Astrocyte of the spinal cord (primary cell): Measurements from ENCODE around the gene PACS1.
"Not testable (repeated sequence)": the region's sequence is repeated elsewhere in the genome, so short reads cannot be mapped to it uniquely, and the experiment has no call there.

Experiments used
- DNase-seq: peaks from one replicate; pipeline ENCODE4 v3.0.0; 2011; ENCODE audit warnings: low read depth, low spot score
- H3K4me3 ChIP-seq: 2 replicates; pipeline ENCODE4 v1.5.1; 2011; ENCODE audit warnings: low read depth, mild to moderate bottlenecking, low read length, moderate library complexity
- in situ Hi-C: cut with HindIII; loops from 2 replicates; pipeline ENCODE4 v1.10.0; 2017; ENCODE audit warnings: low sequenced_read_pairs
- TF ChIP-seq, protein P1 (sequence below): IDR thresholded peaks from 2 replicates; pipeline ENCODE4 v1.5.1; 2012; ENCODE audit warnings: low read depth, mild to moderate bottlenecking, low read length, inconsistent platforms

The PACS1 gene

DNA sequence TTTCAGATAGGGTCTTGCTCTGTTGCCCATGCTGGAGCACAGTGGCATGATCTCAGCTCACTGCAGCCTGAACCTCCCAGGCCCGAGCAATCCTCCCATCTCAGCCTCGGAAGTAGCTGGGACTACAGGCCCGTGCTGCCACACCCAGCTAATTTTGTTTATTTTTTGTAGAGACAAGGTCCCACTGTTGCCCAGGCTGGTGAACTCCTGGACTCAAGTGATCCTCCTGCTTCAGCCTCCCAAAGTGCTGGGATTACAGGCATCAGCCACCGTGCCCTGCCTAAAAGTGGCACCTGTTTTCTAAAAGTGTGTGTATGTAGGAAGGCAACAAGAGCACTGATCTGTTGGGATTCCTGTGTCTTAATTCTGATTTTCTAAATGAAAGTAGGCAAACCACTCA lies 20.2 kb downstream of the PACS1 start:
- no peak for DNase-seq
- no peak overlapping the region for H3K4me3 ChIP-seq
- in situ Hi-C loops = no loop called here
- TF ChIP-seq, protein P1, sequence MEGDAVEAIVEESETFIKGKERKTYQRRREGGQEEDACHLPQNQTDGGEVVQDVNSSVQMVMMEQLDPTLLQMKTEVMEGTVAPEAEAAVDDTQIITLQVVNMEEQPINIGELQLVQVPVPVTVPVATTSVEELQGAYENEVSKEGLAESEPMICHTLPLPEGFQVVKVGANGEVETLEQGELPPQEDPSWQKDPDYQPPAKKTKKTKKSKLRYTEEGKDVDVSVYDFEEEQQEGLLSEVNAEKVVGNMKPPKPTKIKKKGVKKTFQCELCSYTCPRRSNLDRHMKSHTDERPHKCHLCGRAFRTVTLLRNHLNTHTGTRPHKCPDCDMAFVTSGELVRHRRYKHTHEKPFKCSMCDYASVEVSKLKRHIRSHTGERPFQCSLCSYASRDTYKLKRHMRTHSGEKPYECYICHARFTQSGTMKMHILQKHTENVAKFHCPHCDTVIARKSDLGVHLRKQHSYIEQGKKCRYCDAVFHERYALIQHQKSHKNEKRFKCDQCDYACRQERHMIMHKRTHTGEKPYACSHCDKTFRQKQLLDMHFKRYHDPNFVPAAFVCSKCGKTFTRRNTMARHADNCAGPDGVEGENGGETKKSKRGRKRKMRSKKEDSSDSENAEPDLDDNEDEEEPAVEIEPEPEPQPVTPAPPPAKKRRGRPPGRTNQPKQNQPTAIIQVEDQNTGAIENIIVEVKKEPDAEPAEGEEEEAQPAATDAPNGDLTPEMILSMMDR = no peak

GRCh38 chr11:66092125-66092524 lies 22.1 kb downstream of the PACS1 start:
- H3K4me3 ChIP-seq, DNase-seq, in situ Hi-C loops: not testable (repeated sequence)

DNA sequence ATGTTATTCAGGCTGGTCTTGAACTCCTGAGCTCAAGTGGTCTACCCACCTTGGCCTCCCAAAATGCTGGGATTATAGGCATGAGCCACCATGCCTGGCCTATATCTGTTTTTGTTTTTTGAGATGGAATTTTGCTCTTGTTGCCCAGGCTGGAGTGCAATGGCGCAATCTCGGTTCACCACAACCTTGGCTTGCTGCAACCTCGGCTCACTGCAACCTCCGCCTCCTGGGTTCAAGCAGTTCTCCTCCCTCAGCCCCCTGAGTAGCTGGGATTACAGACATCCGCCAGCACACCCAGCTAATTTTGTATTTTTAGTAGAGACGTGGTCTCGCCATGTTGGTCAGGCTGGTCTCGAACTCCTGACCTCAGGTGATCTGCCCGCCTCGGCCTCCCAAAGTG lies 29.7 kb downstream of the PACS1 start:
- H3K4me3 ChIP-seq, DNase-seq, in situ Hi-C loops: not testable (repeated sequence)

DNA sequence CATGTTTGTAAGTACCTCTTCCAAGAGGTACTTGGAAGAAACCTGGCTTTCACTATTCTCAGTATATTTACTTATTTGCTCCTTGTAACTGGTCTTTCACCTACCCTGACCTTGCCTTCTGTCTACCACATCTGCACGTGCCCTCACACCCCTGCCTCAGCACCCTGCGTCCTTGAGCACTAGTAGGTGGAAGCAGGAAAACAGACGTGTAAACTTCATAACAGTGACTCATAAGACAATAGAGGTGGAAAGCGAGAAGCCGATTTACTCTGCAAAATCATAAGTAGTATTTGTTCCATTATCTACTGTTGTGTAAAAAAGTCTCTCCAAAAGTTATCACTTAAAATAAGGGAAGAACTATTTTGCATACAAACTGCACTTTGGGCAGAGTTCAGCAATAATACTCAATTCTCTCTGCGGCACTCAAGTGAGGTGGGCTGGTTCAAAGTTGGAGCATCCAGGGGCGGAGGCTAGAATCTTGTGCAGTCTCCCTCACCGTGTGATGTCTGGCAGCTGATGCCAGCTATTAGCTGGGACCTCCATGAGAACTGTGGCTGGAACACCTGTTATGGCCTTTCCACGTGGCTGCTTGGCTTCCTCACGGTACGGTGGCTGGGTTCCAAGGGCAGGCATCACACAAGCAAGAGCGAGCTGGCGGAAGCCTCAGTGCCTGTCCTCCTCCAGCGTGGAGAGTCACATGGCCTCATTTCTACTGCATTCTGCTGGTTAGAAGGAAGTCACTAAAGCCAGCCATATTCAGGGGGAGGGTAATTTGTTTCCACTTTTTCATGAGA lies 30.4 kb downstream of the PACS1 start:
- TF ChIP-seq, protein P1 = no peak
- H3K4me3 ChIP-seq = no peak overlapping the region
- peak; percentile 14 for DNase-seq
- in situ Hi-C loops = no loop called here

- TF ChIP-seq, protein P1 = no peak
- in situ Hi-C loops = no loop called here
- DNase-seq = no peak
- no peak overlapping the region for H3K4me3 ChIP-seq
Observed at GRCh38 chr11:66101066-66101464, 31.0 kb downstream of the PACS1 start.

- DNase-seq = no peak
- H3K4me3 ChIP-seq = no peak overlapping the region
- TF ChIP-seq, protein P1 = no peak
- in situ Hi-C loops = no loop called here
Observed at GRCh38 chr11:66104057-66104638, 34.1 kb downstream of the PACS1 start.

DNA sequence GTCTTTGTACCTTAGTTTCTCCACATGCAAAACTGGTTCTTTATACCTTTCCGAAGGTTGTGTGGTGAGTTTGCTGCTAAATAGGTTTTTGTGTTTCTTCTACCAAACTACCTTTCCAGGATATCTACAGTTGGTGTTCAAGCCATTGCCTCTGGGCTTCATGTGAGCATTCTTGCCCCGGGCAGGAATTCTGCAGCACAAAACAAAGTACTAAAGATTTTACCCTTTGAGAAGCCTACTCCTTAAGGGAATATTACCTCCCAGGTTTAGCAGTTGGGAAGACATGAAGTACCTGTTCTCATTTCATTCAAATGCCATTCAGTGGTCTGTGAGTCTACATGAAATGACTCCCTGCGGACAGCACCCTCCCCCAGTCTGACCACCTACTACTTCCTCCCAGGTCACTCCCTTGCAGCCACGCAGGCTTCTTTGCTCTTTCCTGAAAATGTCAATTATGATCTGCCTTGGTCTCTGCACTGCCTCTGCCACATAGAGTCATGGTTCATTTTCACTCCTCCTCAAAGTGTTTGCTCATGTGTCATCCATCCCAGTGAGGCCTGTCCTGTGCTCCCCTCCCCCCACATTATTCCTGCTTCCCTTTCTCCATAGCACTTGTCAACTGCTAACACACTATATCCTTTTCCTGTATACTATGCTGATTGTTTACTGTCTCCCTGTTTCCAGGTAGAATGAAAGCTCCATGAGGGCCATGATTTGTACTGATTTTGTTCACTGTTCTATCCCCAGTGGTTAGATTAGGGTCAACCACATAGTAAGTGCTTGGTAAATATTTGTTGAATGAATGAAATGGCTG lies 36.9 kb downstream of the PACS1 start:
- in situ Hi-C loops = no loop called here
- H3K4me3 ChIP-seq = no peak overlapping the region
- DNase-seq = no peak
- TF ChIP-seq, protein P1 = no peak
